Duodenal mucosa (tissue), 2 donors: ENCODE measurements around the gene PTPRG.

Experiments
- H3K27ac ChIP-seq: one replicate; pipeline ENCODE4 v1.7.0; 2013; ENCODE audit warnings: low read depth, low read length
- H3K27me3 ChIP-seq, 2 donors: one replicate each; pipeline ENCODE4 v1.7.0; 2013; ENCODE audit warnings: low read length in 2 of 2, control low read depth in 1 of 2; ENCODE audit not compliant: insufficient read depth in 2 of 2, control insufficient read depth in 1 of 2
- H3K36me3 ChIP-seq, 2 donors: one replicate each; pipeline ENCODE4 v1.7.0; 2013; ENCODE audit warnings: low read length in 2 of 2, control low read depth in 1 of 2; ENCODE audit not compliant: insufficient read depth in 2 of 2, control insufficient read depth in 1 of 2
- H3K4me1 ChIP-seq, 2 donors: one replicate each; pipeline ENCODE4 v1.7.0; 2013; ENCODE audit warnings: low read length in 2 of 2, control low read depth in 1 of 2; ENCODE audit not compliant: insufficient read depth in 2 of 2, control insufficient read depth in 1 of 2
- H3K4me3 ChIP-seq, 2 donors: one replicate each; pipeline ENCODE4 v1.7.0; 2013; ENCODE audit warnings: low read length in 2 of 2, low read depth in 1 of 2
- H3K9ac ChIP-seq, 2 donors: one replicate each; pipeline ENCODE4 v1.7.0; 2013; ENCODE audit warnings: low read length in 2 of 2, low read depth in 1 of 2
- H3K9me3 ChIP-seq, 2 donors: one replicate each; pipeline ENCODE4 v1.7.0; 2013; ENCODE audit warnings: low read length in 2 of 2, control low read depth in 1 of 2; ENCODE audit not compliant: control insufficient read depth in 1 of 2

Gene PTPRG

DNA sequence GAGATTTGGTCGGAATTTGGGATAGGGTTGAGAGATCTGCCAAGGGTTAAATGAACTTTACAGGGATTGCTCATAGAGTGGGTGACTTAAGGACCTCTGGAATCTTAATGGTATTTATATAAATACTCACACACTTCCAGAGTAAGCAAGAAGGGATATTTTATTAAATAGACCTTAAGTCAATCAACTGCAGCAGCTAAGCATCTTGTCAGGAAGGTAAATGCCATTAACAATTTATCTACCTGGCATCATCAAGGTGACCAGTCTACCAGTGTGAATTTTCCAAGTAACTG, 688.1 kb downstream of the PTPRG start:
- no peak overlapping the region for H3K4me3 ChIP-seq
- H3K27me3 ChIP-seq: no peaks in the 10 kb centered on the region
- no peak overlapping the region for H3K9ac ChIP-seq
- H3K9me3 ChIP-seq: no peaks in the 10 kb centered on the region
- no peak overlapping the region for H3K27ac ChIP-seq
- H3K4me1 ChIP-seq: no peaks in the 10 kb centered on the region
- no peaks in the 10 kb centered on the region for H3K36me3 ChIP-seq

DNA sequence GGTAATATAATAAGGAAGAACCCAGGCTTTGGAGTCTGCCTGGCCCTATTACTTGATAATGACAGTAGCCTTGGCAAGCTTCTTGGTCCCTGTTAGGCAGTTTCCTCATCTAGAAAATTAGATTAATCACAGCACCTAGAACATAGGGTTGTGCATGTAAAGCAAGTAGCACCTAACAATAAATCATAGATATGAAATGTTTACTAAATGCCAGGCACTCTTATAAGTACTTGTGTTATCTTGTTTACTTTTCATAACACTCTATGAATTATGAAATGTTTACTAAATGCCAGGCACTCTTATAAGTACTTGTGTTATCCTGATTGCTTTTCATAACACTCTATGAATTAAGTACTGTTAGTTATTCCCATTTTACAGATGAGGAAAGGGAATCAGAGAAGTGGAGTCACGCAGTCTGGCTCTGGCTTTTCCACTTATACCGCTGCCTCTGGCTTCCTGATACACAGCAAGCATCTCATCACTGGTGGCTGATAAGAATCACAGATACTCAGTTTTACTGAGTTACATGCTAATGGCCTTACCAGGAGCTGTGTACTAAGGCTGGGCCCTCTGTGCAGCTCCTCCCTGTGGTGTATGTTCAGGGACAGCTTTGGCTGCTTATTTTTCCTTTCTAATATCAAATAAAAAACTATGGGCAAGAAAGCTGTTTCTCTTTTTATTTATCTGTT, 688.6 kb downstream of the PTPRG start:
- H3K9ac ChIP-seq: no peak overlapping the region
- no peaks in the 10 kb centered on the region for H3K4me1 ChIP-seq
- no peak overlapping the region for H3K27ac ChIP-seq
- no peaks in the 10 kb centered on the region for H3K9me3 ChIP-seq
- H3K27me3 ChIP-seq: no peaks in the 10 kb centered on the region
- H3K36me3 ChIP-seq: no peaks in the 10 kb centered on the region
- H3K4me3 ChIP-seq: no peak overlapping the region

DNA sequence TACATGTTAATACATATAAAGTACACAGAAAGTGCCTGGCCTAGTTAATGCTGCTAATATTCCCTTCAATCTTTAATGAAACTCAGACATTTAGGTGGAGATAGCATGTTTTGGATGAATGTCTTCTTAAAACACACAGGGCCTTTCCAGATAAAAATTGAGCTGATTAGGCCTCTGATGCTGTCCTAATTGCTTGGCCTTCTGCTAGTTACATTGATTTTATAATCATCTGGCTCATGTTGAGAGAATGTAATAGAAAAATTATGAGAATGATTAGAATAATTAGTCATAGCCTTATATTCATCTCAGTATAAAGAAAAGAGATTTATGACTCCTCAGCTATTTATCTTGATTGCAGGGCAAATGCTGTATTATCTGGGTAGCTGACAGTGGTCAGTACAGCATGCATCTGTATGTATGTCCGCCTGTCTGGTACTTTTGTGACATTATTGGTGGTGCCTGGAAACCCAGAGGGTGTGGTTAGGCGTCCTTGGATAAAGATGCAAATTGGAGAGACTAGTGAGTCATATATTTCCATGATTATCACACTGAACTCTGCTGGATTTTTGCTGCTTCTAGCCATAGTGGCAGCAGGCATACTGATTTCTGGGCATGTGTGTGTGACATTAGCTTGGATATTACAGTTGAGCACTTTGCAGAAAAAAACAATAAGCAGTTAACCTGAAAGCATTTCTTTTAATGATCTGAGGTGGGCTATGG, 691.2 kb downstream of the PTPRG start:
- Histone ChIP-seq H3K27ac (no peak overlapping the region), H3K27me3 (no peaks in the 10 kb centered on the region), H3K4me1 (no peaks in the 10 kb centered on the region), H3K36me3 (no peaks in the 10 kb centered on the region), H3K4me3 (no peak overlapping the region), H3K9me3 (no peaks in the 10 kb centered on the region), H3K9ac (no peak overlapping the region)

DNA sequence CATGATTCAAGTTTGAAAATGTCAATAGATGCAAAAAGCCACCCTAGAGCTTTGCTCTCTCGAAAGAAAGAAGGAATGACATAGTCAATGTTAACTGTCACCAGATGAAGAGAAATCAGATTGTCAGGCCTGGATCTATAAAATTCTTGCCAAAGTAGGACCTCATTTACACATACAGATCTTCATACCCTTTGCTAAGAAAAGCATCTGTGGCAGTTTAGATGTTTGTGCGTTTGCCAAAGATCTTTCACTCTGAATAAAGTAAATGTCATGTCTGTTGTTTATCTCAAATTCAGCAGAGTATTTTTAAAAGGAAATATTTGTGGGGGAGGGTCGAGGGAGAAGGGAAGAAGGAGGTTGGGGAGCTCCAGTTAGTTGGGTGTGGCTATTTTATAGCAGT, 692.6 kb downstream of the PTPRG start:
- no peaks in the 10 kb centered on the region for H3K36me3 ChIP-seq
- H3K27ac ChIP-seq: no peak overlapping the region
- no peak overlapping the region for H3K4me3 ChIP-seq
- no peak overlapping the region for H3K9ac ChIP-seq
- H3K27me3 ChIP-seq: no peaks in the 10 kb centered on the region
- no peaks in the 10 kb centered on the region for H3K9me3 ChIP-seq
- H3K4me1 ChIP-seq: no peaks in the 10 kb centered on the region

DNA sequence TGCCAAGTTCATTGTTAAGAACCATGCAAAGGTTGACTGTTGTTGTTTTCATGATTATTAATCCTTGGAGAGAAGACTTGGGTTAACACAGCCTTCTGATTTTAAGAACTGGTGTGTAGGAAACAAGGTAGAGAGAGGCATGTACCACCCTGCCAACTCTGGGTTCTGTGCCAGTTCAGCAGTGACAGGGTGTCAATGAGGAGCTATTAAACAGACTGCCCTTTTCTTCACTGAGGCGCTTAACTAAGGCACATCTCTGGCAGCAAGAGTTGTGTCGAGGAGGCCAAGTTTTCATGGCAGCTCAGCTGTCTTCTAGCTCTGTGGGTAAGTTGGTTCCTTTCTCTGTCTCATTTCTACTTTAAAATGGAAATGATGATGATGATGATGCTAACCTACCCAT, 694.4 kb downstream of the PTPRG start:
- no peak overlapping the region for H3K9ac ChIP-seq
- no peak overlapping the region for H3K27ac ChIP-seq
- H3K27me3 ChIP-seq: no peaks in the 10 kb centered on the region
- H3K4me3 ChIP-seq: no peak overlapping the region
- no peaks in the 10 kb centered on the region for H3K36me3 ChIP-seq
- no peaks in the 10 kb centered on the region for H3K9me3 ChIP-seq
- H3K4me1 ChIP-seq: no peaks in the 10 kb centered on the region

DNA sequence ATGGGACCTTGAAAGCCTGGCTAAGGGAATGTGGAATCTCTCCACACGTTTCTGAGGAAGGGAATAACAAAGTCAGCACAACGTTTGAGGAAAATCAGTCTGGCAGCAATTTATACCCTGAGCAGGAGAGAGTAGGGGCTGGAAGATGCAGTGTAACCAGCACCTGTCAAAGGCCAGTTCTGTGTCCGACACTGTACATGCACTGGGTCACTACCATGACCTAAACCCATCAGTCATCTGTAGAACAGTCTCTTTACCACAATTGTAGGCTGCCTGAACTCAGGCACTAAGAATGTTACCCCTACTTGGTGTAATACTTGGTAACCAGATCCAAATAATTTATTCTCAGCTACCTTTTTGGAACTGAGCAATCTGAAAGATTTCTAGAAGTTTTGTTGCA, 698.6 kb downstream of the PTPRG start:
- H3K4me3 ChIP-seq: no peak overlapping the region
- H3K27me3 ChIP-seq: no peaks in the 10 kb centered on the region
- H3K27ac ChIP-seq: no peak overlapping the region
- no peaks in the 10 kb centered on the region for H3K9me3 ChIP-seq
- no peak overlapping the region for H3K9ac ChIP-seq
- no peaks in the 10 kb centered on the region for H3K4me1 ChIP-seq
- H3K36me3 ChIP-seq: peaks cover 0 to 4% of the 10 kb centered on the region in 2 donors

DNA sequence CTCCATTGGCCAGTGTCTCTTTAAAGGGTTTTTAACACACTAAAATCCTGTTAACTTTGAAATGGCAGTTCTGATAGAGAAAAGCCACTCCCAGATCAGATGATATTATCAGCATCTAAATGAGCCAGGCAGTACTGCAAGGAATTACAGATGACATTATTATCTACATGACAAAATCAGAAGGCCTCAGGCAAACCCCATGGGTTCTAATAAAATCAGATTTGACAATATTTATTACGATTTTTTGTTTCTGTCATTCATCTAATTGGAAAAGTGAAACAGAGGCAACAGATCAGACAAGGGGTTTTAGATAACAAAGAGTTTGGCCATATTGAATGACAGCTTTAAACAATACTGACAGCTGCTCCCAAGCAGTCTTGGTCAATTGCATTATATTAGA, 699.3 kb downstream of the PTPRG start:
- no peaks in the 10 kb centered on the region for H3K27me3 ChIP-seq
- no peaks in the 10 kb centered on the region for H3K9me3 ChIP-seq
- H3K4me3 ChIP-seq: no peak overlapping the region
- no peak overlapping the region for H3K27ac ChIP-seq
- H3K4me1 ChIP-seq: no peaks in the 10 kb centered on the region
- no peak overlapping the region for H3K9ac ChIP-seq
- H3K36me3 ChIP-seq: peaks cover 0 to 4% of the 10 kb centered on the region in 2 donors

DNA sequence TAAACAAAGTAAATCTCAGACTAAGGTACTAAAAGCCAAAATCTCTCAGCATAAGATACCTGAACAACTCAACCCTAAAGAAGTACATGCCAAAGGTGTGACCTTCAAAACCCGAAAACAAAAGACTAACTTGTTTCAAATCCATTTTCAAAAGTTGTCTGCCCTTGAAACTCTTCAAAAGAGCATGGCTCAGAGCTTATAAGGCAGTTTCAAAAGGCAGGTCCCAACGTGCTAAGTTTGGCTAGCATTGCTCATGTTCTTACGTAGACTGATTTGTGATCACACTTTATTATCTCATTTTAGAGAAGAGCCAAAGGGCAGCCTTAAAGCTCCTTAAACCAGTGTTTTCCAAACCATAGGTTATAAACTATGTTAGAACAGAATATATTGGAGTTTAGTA, 699.8 kb downstream of the PTPRG start:
- no peak overlapping the region for H3K27ac ChIP-seq
- no peak overlapping the region for H3K9ac ChIP-seq
- H3K4me3 ChIP-seq: no peak overlapping the region
- no peaks in the 10 kb centered on the region for H3K9me3 ChIP-seq
- no peaks in the 10 kb centered on the region for H3K4me1 ChIP-seq
- peaks cover 0 to 4% of the 10 kb centered on the region in 2 donors for H3K36me3 ChIP-seq
- H3K27me3 ChIP-seq: no peaks in the 10 kb centered on the region

DNA sequence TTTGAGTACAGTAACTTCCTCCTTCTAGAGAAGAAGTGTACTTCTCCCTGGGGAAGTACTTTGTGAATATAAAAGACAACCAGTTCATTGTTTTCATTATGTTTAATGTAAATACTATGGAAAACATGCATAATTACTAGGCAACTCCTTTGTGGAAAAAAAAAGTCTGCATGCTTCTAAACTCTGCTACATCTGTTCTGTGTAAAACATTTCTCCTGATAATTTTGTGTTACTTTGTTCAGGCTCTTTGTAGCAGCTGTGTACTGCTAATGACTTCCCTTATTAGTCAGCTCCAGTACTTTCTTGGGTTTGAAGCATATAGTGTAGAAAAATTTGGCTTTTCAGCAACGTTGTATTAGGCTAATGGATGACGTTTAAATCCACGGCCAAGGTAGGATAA, 700.4 kb downstream of the PTPRG start:
- no peaks in the 10 kb centered on the region for H3K9me3 ChIP-seq
- H3K4me1 ChIP-seq: no peaks in the 10 kb centered on the region
- no peaks in the 10 kb centered on the region for H3K27me3 ChIP-seq

DNA sequence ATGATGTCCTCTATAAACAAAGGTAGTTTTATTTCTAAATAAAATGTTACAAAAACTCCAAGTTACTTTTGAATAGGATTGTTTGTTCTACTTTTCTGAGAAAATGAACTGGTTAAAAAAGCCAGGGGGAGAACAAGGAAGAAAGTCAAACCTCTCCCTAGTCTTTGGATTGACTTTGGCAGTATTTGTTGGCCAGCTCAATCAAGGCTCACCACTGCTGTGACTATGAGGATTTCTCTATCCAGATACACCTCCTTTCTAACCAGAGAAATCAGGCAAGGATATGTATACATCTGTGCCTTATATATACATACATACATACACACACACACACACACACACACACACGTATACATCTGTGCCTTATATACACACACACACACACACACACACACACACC, 704.2 kb downstream of the PTPRG start:
- no peaks in the 10 kb centered on the region for H3K4me1 ChIP-seq
- no peak overlapping the region for H3K27ac ChIP-seq
- H3K27me3 ChIP-seq: no peaks in the 10 kb centered on the region
- no peaks in the 10 kb centered on the region for H3K9me3 ChIP-seq
- no peak overlapping the region for H3K9ac ChIP-seq
- peaks cover 0 to 11% of the 10 kb centered on the region in 2 donors for H3K36me3 ChIP-seq
- H3K4me3 ChIP-seq: no peak overlapping the region

More for the DNA sequence above, 700.4 kb downstream of the PTPRG start:
- Histone ChIP-seq H3K36me3 (peaks cover 0 to 4% of the 10 kb centered on the region in 2 donors), H3K4me3 (no peak overlapping the region), H3K9ac (no peak overlapping the region), H3K27ac (no peak overlapping the region)
